ENCODE results near the gene BORCS8.

Gene BORCS8

GRCh38 chr19:19214159-19214490 is 22.2 kb upstream of the BORCS8 start:
- WGBS, 2 experiments (ENCODE audit: insufficient coverage in 2 of 2) = 3 to 20% methylated on average over 3 to 5 of the region's 5 CpGs
- H3K9me3 ChIP-seq (ENCODE audit: control insufficient read depth, low read length) = no peaks in the 10 kb centered on the region
- H3K27ac ChIP-seq (ENCODE audit: low read depth, low read length, severe bottlenecking) = no peak overlapping the region
- no peaks in the 10 kb centered on the region for H3K36me3 ChIP-seq (ENCODE audit: control insufficient read depth, insufficient read depth, low read length)
- H3K4me1 ChIP-seq (ENCODE audit: control insufficient read depth, insufficient read depth, low read length, poor library complexity, severe bottlenecking) = no peaks in the 10 kb centered on the region
- H3K4me3 ChIP-seq (ENCODE audit: extremely low read depth, insufficient read depth, low read length, poor library complexity, severe bottlenecking) = no peak overlapping the region

GRCh38 chr19:19213426-19214158 is 21.6 kb upstream of the BORCS8 start:
- Histone ChIP-seq H3K4me1 (ENCODE audit: control insufficient read depth, insufficient read depth, low read length, poor library complexity, severe bottlenecking) (no peaks in the 10 kb centered on the region), H3K36me3 (ENCODE audit: control insufficient read depth, insufficient read depth, low read length) (no peaks in the 10 kb centered on the region), H3K9me3 (ENCODE audit: control insufficient read depth, low read length) (no peaks in the 10 kb centered on the region), H3K4me3 (ENCODE audit: extremely low read depth, insufficient read depth, low read length, poor library complexity, severe bottlenecking) (no peak overlapping the region), H3K27ac (ENCODE audit: low read depth, low read length, severe bottlenecking) (no peak overlapping the region)
- 52% methylated on average over 7 to 8 of the region's 21 CpGs for WGBS, 2 experiments (ENCODE audit: insufficient coverage in 2 of 2)

DNA sequence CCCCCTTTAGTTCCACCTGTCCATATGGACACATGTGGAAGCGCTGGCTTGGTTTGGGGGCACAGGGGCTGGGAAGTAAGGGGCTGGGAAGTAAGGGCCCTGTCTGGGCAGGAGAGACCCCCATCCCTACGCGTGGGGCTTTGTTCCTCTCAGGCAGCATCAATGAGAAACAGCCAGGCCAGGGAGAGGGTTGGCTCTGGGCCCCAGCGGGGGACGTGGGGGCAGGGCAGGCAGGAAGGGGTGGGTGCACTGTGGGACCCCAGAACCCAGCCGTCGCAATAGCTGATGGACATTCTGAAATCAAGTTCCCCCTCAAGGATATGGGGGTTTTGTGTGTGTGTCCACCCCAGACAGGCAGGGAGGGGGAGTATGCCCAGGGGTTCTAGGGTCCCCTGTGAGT is 21.0 kb upstream of the BORCS8 start:
- no peaks in the 10 kb centered on the region for H3K9me3 ChIP-seq (ENCODE audit: control insufficient read depth, low read length)
- H3K36me3 ChIP-seq (ENCODE audit: control insufficient read depth, insufficient read depth, low read length) = no peaks in the 10 kb centered on the region
- H3K27ac ChIP-seq (ENCODE audit: low read depth, low read length, severe bottlenecking) = no peak overlapping the region
- no peaks in the 10 kb centered on the region for H3K4me1 ChIP-seq (ENCODE audit: control insufficient read depth, insufficient read depth, low read length, poor library complexity, severe bottlenecking)
- WGBS, 2 experiments (ENCODE audit: insufficient coverage in 2 of 2) = 16% methylated on average over 6 of the region's 7 CpGs; no CpG with 5 or more reads in 1 of the 2 experiments
- H3K4me3 ChIP-seq (ENCODE audit: extremely low read depth, insufficient read depth, low read length, poor library complexity, severe bottlenecking) = no peak overlapping the region

GRCh38 chr19:19211499-19212420 is 19.8 kb upstream of the BORCS8 start, which contains the start of gene NCAN:
TSS of gene NCAN (plus strand) at chr19:19211958. CDS start at chr19:19216954, 4,996 bp downstream.
- Histone ChIP-seq H3K4me3 (ENCODE audit: extremely low read depth, insufficient read depth, low read length, poor library complexity, severe bottlenecking) (no peak within 1 kb of the TSS), H3K9me3 (ENCODE audit: control insufficient read depth, low read length) (no peaks in the 10 kb centered on the region), H3K27ac (ENCODE audit: low read depth, low read length, severe bottlenecking) (no peak within 1 kb of the TSS), H3K36me3 (ENCODE audit: control insufficient read depth, insufficient read depth, low read length) (no peaks in the 10 kb centered on the region), H3K4me1 (ENCODE audit: control insufficient read depth, insufficient read depth, low read length, poor library complexity, severe bottlenecking) (no peaks in the 10 kb centered on the region)
- 8 to 10% methylated on average over 39 to 45 of the region's 54 CpGs for WGBS, 2 experiments (ENCODE audit: insufficient coverage in 2 of 2)

- 48 to 54% methylated on average over 8 to 9 of the region's 9 CpGs for WGBS, 2 experiments (ENCODE audit: insufficient coverage in 2 of 2)
- H3K9me3 ChIP-seq (ENCODE audit: control insufficient read depth, low read length) = no peaks in the 10 kb centered on the region
- H3K27ac ChIP-seq (ENCODE audit: low read depth, low read length, severe bottlenecking) = no peak overlapping the region
- H3K4me1 ChIP-seq (ENCODE audit: control insufficient read depth, insufficient read depth, low read length, poor library complexity, severe bottlenecking) = no peaks in the 10 kb centered on the region
- no peaks in the 10 kb centered on the region for H3K36me3 ChIP-seq (ENCODE audit: control insufficient read depth, insufficient read depth, low read length)
- no peak overlapping the region for H3K4me3 ChIP-seq (ENCODE audit: extremely low read depth, insufficient read depth, low read length, poor library complexity, severe bottlenecking)
Measured at GRCh38 chr19:19209372-19209771, 17.4 kb upstream of the BORCS8 start.

DNA sequence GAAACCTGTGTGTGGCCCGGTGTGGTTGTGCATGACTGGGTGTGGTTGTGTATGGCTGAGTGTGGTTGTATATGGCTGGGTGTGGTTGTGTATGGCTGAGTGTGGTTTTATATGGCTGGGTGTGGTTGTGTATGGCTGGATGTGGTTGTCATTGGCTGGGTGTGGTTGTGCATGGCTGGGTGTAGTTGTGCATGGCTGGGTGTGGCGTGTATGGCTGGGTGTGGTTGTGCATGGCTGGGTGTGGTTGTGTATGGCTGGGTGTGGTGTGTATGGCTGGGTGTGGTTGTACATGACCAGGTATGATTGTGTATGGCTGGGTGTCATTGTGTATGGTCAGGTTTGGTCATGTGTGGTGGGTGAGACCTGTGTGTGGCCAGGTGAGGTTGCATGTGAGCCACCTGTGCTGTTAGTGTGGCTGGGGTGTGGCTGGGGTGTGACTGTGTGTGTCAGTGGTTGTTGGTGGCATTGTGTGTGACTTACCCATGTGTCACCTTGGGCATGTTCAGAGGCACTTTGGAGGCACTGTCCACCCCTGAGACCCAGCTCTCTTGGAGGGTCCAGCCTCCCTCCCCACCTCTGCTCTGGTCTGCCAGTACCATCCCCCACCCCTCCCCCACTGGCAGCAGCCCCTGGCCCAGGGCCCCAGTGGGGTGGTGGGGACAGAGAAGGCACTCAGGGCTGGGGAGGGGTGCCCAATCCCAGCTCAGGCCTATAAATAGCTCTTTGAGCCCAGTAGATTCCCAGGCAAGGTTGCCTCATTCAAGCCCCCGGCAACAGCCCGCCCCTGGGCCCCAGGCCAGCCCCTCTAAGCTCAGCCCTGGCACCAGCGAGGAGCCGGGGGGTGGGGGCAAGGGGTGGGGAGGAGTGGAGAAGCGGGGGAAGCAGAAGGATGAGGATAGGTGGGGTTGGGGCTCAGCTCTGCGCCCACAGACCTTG is 16.0 kb upstream of the BORCS8 start:
- H3K36me3 ChIP-seq (ENCODE audit: control insufficient read depth, insufficient read depth, low read length) = no peaks in the 10 kb centered on the region
- no peaks in the 10 kb centered on the region for H3K4me1 ChIP-seq (ENCODE audit: control insufficient read depth, insufficient read depth, low read length, poor library complexity, severe bottlenecking)
- WGBS, 2 experiments (ENCODE audit: insufficient coverage in 2 of 2) = 82 to 100% methylated on average over 2 of the region's 8 CpGs

DNA sequence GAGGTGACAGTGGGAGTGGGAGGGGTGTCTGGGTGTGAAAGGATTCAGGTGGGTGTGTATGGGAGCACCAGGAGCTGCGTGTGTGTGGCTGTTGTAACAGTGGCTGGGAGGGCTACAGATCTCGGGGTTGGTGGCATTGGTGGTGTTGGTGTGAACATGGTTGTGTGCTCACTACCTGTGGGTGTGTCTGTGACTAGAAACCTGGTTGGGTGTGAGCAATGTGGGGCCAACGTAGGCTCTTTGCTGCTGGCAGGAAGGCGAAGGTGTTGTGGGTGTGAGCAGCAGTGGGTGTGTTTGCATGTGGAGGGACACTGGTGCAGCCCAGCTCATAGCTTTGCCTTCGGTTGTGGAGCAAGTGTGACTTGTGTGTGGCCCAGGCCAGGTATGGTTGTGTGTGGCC is 15.0 kb upstream of the BORCS8 start:
- Histone ChIP-seq H3K4me1 (ENCODE audit: control insufficient read depth, insufficient read depth, low read length, poor library complexity, severe bottlenecking) (no peaks in the 10 kb centered on the region), H3K4me3 (ENCODE audit: extremely low read depth, insufficient read depth, low read length, poor library complexity, severe bottlenecking) (no peak overlapping the region), H3K27ac (ENCODE audit: low read depth, low read length, severe bottlenecking) (no peak overlapping the region), H3K36me3 (ENCODE audit: control insufficient read depth, insufficient read depth, low read length) (peaks cover 7% of the 10 kb centered on the region), H3K9me3 (ENCODE audit: control insufficient read depth, low read length) (no peaks in the 10 kb centered on the region)
- WGBS, 2 experiments (ENCODE audit: insufficient coverage in 2 of 2) = 66 to 74% methylated on average over 3 to 5 of the region's 5 CpGs

More for the DNA sequence above, 16.0 kb upstream of the BORCS8 start:
- Histone ChIP-seq H3K9me3 (ENCODE audit: control insufficient read depth, low read length) (no peaks in the 10 kb centered on the region), H3K4me3 (ENCODE audit: extremely low read depth, insufficient read depth, low read length, poor library complexity, severe bottlenecking) (no peak overlapping the region), H3K27ac (ENCODE audit: low read depth, low read length, severe bottlenecking) (no peak overlapping the region)

DNA sequence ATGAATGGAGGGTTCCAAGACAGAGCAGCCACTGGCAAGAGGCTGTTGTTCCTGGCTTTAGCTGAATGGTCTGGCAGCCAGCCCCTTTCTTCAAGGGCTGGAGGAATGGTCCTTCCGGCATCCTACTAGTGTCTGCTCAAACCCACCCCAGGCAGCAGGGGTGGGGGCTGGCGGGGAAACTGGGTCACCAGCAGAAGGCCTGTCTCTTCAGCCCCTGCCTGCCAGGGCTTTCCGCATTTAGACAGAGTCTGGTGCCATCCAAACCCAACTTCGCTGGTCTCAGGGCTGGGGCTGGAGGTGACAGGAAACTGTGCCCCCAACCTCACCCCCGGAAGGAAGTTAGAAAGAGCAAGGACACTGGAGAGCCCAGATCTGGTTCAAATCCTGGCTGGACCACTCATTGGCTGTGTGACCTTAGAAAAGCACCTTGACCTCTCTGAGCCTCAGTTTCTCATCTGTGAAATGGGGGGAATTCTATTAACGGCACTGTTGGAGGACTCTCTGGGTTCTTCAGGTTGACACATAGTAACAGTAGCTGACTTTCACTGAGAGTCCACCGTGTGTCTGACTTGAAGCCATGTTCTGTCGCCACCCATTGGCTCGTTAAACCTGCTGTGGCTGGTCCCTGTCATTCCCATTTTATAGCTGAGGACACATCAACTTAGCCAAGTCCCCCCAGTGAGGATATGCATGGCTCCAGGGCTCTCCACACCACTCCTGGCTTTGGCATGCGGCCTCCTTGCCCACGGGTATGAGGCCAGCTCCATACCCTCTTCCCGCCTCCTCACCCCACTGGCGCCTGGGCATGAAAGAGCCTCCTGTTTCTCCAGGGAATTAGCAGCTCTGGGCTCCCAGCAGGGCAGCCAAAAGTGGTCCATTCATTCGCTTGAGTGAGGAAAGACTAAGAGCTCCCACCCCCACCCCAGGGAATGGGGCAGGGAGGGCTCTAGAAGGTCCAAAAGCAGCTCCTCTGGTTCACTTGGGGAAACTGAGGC is 13.8 kb upstream of the BORCS8 start:
- Histone ChIP-seq H3K27ac (ENCODE audit: low read depth, low read length, severe bottlenecking) (no peak overlapping the region), H3K4me1 (ENCODE audit: control insufficient read depth, insufficient read depth, low read length, poor library complexity, severe bottlenecking) (no peaks in the 10 kb centered on the region), H3K4me3 (ENCODE audit: extremely low read depth, insufficient read depth, low read length, poor library complexity, severe bottlenecking) (no peak overlapping the region), H3K36me3 (ENCODE audit: control insufficient read depth, insufficient read depth, low read length) (peaks cover 19% of the 10 kb centered on the region), H3K9me3 (ENCODE audit: control insufficient read depth, low read length) (no peaks in the 10 kb centered on the region)
- 60 to 70% methylated on average over 12 to 13 of the region's 14 CpGs for WGBS, 2 experiments (ENCODE audit: insufficient coverage in 2 of 2)

DNA sequence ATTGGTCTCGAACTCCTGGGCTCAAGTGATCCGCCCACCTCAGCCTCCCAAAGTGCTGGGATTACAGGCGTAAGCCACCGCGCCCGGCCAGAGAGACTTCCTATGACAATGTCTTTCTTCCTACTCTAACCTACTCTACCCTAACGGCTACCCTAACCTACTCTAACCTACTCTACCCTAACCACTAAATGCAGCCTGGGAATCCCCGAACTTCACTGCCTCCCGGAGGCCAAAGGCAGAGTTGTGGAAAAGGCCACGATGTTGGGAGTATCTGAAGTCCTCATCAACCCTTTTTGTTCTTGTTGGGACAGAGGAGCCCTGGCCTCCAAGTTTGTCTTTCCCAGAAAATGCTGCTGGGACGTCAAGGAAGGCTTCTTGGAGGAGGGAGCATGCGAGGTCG is 12.2 kb upstream of the BORCS8 start:
- H3K4me3 ChIP-seq (ENCODE audit: extremely low read depth, insufficient read depth, low read length, poor library complexity, severe bottlenecking) = no peak overlapping the region
- H3K9me3 ChIP-seq (ENCODE audit: control insufficient read depth, low read length) = no peaks in the 10 kb centered on the region
- H3K4me1 ChIP-seq (ENCODE audit: control insufficient read depth, insufficient read depth, low read length, poor library complexity, severe bottlenecking) = no peaks in the 10 kb centered on the region
- H3K27ac ChIP-seq (ENCODE audit: low read depth, low read length, severe bottlenecking) = no peak overlapping the region
- H3K36me3 ChIP-seq (ENCODE audit: control insufficient read depth, insufficient read depth, low read length) = peaks cover 27% of the 10 kb centered on the region
- 57 to 65% methylated on average over 7 to 12 of the region's 13 CpGs for WGBS, 2 experiments (ENCODE audit: insufficient coverage in 2 of 2)
